Hematopoietic multipotent progenitor cell treated with erythropoietin and hydrocortisone succinate and interleukin-3 and kit ligand, for 4 days (in vitro differentiated cells): ENCODE data around the gene SEC14L5.
"Not testable (repeated sequence)": the region's sequence is repeated elsewhere in the genome, so short reads cannot be mapped to it uniquely, and the experiment has no call there.

ENCODE experiments used
- DNase-seq: peaks from one replicate; pipeline ENCODE4 v3.0.0-alpha.2; 2015

SEC14L5 gene

GRCh38 chr16:4933433-4933832, 24.7 kb upstream of the SEC14L5 start:
- no peak for DNase-seq

- DNase-seq: no peak
These were observed 24.2 kb upstream of the SEC14L5 start for GRCh38 chr16:4933871-4934395.

GRCh38 chr16:4934591-4934990, 23.5 kb upstream of the SEC14L5 start:
- DNase-seq: no peak

GRCh38 chr16:4935241-4935855, 22.8 kb upstream of the SEC14L5 start:
- DNase-seq: no peak

GRCh38 chr16:4936181-4936990, 21.7 kb upstream of the SEC14L5 start:
- peak; percentile 39 for DNase-seq

GRCh38 chr16:4936991-4937781, 20.9 kb upstream of the SEC14L5 start, which contains the start of gene PPL:
Gene PPL (minus strand): TSS chr16:4937148. CDS start chr16:4937045, 103 bp downstream.
- DNase-seq: peak; percentile 34

GRCh38 chr16:4937782-4938682, 20.1 kb upstream of the SEC14L5 start:
- DNase-seq: no peak

- DNase-seq: no peak
These were observed 19.5 kb upstream of the SEC14L5 start for GRCh38 chr16:4938683-4939030.

- DNase-seq: no peak
These were observed 17.4 kb upstream of the SEC14L5 start for GRCh38 chr16:4940719-4941118.

GRCh38 chr16:4942481-4942880, 15.6 kb upstream of the SEC14L5 start:
- no peak for DNase-seq

GRCh38 chr16:4944333-4945281, 13.5 kb upstream of the SEC14L5 start:
- DNase-seq: peak; percentile 65

- no peak for DNase-seq
These were observed 12.3 kb upstream of the SEC14L5 start for GRCh38 chr16:4945560-4946502.

- no peak for DNase-seq
These were observed 11.2 kb upstream of the SEC14L5 start for GRCh38 chr16:4946917-4947316.

GRCh38 chr16:4947722-4948503, 10.2 kb upstream of the SEC14L5 start:
- peak; percentile 50 for DNase-seq

GRCh38 chr16:4948903-4949766, 9.0 kb upstream of the SEC14L5 start:
- no peak for DNase-seq

- no peak for DNase-seq
These were observed 8.1 kb upstream of the SEC14L5 start for GRCh38 chr16:4949986-4950385.

- DNase-seq: not testable (repeated sequence)
These were observed 6.5 kb upstream of the SEC14L5 start for GRCh38 chr16:4951583-4951982.

GRCh38 chr16:4954714-4955113, 3.4 kb upstream of the SEC14L5 start:
- no peak for DNase-seq
